HepG2 (cell line): Measurements from ENCODE around the gene SF3A2. TPM values are rescaled to one million over a fixed set of nuclear protein-coding genes. Genes with fewer than 3 reads are reported as not detected.

Experiments
- AHR ChIP-seq: IDR thresholded peaks from 2 replicates; pipeline ENCODE4 v1.6.1; 2018; ENCODE audit warnings: missing genetic modification reagents, missing compliant biosample characterization
- ATF5 ChIP-seq: sonication (generic); formaldehyde crosslinking; IDR thresholded peaks from 2 replicates; pipeline ENCODE4 v1.4.0; 2020; ENCODE audit warnings: mild to moderate bottlenecking, low read depth, missing genetic modification reagents
- ATM ChIP-seq: fragments of 450-650 bp; IDR thresholded peaks from 2 replicates; pipeline ENCODE4 v1.7.1; 2017; ENCODE audit warnings: mild to moderate bottlenecking, borderline replicate concordance
- FOXA1 ChIP-seq, 2 experiments: fragments of 450-650 bp in 1 of 2; sonication (generic) in 1 of 2; formaldehyde crosslinking in 1 of 2; IDR thresholded peaks; 2 replicates each; pipeline versions ENCODE4 v1.4.0 to v1.6.1; 2016 to 2020; ENCODE audit warnings: missing genetic modification reagents in 1 of 2
- KDM3A ChIP-seq: IDR thresholded peaks from 2 replicates; pipeline ENCODE4 v1.6.1; 2018; ENCODE audit warnings: low read depth, missing compliant biosample characterization
- NBN ChIP-seq: fragments of 450-650 bp; conservative IDR thresholded peaks from 2 replicates; pipeline ENCODE4 v1.6.1; 2017
- NFIB ChIP-seq: sonication (generic); formaldehyde crosslinking; IDR thresholded peaks from 2 replicates; pipeline ENCODE4 v1.9.0; 2021; ENCODE audit warnings: missing genetic modification reagents, mild to moderate bottlenecking, borderline replicate concordance
- SNAPC2 ChIP-seq: sonication (generic); formaldehyde crosslinking; IDR thresholded peaks from 2 replicates; pipeline ENCODE4 v1.8.1; 2022; ENCODE audit warnings: mild to moderate bottlenecking, missing genetic modification reagents
- TFE3 ChIP-seq: IDR thresholded peaks from 2 replicates; pipeline ENCODE4 v1.6.1; 2016
- ZC3H13 ChIP-seq: sonication (generic); formaldehyde crosslinking; IDR thresholded peaks from 2 replicates; pipeline ENCODE4 v1.8.1; 2023; ENCODE audit warnings: mild to moderate bottlenecking, missing genetic modification reagents, moderate library complexity
- ZFP1 ChIP-seq: IDR thresholded peaks from 2 replicates; pipeline ENCODE4 v1.6.1; 2016
- ZNF367 ChIP-seq: sonication (generic); formaldehyde crosslinking; IDR thresholded peaks from 2 replicates; pipeline ENCODE4 v1.4.0; 2020; ENCODE audit warnings: missing genetic modification reagents, borderline replicate concordance
- ZNF383 ChIP-seq: sonication (generic); formaldehyde crosslinking; IDR thresholded peaks from 2 replicates; pipeline ENCODE4 v1.4.0; 2020; ENCODE audit warnings: missing genetic modification reagents, mild to moderate bottlenecking, borderline replicate concordance
- ZNF512B ChIP-seq: sonication (generic); formaldehyde crosslinking; IDR thresholded peaks from 2 replicates; pipeline ENCODE4 v1.5.1; 2020; ENCODE audit warnings: missing genetic modification reagents, mild to moderate bottlenecking, borderline replicate concordance
- ZNF773 ChIP-seq: sonication (generic); formaldehyde crosslinking; IDR thresholded peaks from 2 replicates; pipeline ENCODE4 v1.4.0; 2020; ENCODE audit warnings: missing genetic modification reagents, borderline replicate concordance
- polyA plus RNA-seq, 8 experiments: library from polyadenylated mRNA; depleted of rRNA in 3 of 8; stranded (reverse) in 7 of 8; unstranded in 1 of 8; fragments of >200 nt; fragmentation: Illumina TruSeq in 4 of 8; extraction: Trizol in 4 of 8; gene quantifications; 2 replicates each; pipeline versions ENCODE4 v1.2.1 to v1.2.3, GENCODE V29; 2011 to 2016; ENCODE audit warnings: low read depth in 4 of 8, missing spikeins in 1 of 8, mixed read lengths in 1 of 8; ENCODE audit not compliant: insufficient read depth in 1 of 8
- total RNA-seq, 5 experiments: library from RNA; depleted of rRNA; stranded (reverse); fragments of >200 nt; fragmentation: Illumina TruSeq; extraction: Trizol; gene quantifications; 2 replicates each; pipeline ENCODE4 v1.2.3, GENCODE V29; 2016; ENCODE audit warnings: low read depth in 1 of 5
- TF ChIP-seq, protein P1 (sequence below): sonication (generic); formaldehyde crosslinking; IDR thresholded peaks from 2 replicates; pipeline ENCODE4 v1.5.0; 2020; ENCODE audit warnings: mild to moderate bottlenecking, missing genetic modification reagents, borderline replicate concordance

SF3A2 gene
- total and polyA plus RNA-seq, 2 of the 13 experiments (the other 11 are each of a cell fraction or from before 2014, with no cell fraction given) = 8.6 to 8.8 TPM

DNA sequence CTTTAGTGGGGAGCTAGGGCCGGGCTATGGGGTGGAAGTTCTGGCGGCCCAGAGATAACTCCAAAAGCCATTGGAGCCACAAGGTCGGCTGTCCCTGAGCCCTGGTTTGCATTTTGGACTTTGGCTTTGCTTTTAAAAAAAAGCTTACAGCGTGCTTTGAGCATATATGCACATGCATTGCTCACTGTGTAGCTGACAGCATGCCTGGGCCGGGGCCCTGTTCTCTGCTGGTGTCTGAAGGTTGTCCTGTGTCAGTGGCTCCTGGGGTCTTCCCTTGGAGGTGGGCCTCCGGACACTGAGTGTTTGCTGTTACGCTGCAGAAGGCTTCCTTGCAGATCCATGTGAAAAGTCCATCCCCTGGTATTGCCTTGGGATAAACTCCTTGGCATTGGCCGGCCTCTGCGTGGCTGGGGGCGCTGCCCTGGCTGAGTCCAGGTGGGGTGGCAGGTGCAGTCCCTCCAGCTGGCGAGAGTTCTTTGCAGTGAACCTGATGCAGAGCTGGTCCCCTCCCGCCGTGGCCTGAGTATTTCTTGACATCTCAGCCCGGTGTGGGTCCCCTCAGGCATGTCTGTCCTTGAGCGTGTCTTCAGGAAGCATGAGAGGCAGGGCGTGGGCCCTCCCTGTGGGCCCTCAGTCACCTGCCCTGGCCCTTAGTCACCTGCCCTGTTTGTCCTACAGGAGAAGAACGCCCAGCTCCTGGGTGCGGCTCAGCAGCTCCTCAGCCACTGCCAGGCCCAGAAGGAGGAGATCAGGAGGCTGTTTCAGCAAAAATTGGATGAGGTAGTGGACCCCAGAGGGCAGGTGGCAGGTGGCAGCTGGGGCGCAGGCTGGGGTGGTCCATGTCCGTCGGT lies 23.5 kb upstream of the SF3A2 start (continued):
- TF ChIP-seq ATF5 = peak; percentile 93; the same call in 1 of the 2 replicates
- TF ChIP-seq, protein P1, sequence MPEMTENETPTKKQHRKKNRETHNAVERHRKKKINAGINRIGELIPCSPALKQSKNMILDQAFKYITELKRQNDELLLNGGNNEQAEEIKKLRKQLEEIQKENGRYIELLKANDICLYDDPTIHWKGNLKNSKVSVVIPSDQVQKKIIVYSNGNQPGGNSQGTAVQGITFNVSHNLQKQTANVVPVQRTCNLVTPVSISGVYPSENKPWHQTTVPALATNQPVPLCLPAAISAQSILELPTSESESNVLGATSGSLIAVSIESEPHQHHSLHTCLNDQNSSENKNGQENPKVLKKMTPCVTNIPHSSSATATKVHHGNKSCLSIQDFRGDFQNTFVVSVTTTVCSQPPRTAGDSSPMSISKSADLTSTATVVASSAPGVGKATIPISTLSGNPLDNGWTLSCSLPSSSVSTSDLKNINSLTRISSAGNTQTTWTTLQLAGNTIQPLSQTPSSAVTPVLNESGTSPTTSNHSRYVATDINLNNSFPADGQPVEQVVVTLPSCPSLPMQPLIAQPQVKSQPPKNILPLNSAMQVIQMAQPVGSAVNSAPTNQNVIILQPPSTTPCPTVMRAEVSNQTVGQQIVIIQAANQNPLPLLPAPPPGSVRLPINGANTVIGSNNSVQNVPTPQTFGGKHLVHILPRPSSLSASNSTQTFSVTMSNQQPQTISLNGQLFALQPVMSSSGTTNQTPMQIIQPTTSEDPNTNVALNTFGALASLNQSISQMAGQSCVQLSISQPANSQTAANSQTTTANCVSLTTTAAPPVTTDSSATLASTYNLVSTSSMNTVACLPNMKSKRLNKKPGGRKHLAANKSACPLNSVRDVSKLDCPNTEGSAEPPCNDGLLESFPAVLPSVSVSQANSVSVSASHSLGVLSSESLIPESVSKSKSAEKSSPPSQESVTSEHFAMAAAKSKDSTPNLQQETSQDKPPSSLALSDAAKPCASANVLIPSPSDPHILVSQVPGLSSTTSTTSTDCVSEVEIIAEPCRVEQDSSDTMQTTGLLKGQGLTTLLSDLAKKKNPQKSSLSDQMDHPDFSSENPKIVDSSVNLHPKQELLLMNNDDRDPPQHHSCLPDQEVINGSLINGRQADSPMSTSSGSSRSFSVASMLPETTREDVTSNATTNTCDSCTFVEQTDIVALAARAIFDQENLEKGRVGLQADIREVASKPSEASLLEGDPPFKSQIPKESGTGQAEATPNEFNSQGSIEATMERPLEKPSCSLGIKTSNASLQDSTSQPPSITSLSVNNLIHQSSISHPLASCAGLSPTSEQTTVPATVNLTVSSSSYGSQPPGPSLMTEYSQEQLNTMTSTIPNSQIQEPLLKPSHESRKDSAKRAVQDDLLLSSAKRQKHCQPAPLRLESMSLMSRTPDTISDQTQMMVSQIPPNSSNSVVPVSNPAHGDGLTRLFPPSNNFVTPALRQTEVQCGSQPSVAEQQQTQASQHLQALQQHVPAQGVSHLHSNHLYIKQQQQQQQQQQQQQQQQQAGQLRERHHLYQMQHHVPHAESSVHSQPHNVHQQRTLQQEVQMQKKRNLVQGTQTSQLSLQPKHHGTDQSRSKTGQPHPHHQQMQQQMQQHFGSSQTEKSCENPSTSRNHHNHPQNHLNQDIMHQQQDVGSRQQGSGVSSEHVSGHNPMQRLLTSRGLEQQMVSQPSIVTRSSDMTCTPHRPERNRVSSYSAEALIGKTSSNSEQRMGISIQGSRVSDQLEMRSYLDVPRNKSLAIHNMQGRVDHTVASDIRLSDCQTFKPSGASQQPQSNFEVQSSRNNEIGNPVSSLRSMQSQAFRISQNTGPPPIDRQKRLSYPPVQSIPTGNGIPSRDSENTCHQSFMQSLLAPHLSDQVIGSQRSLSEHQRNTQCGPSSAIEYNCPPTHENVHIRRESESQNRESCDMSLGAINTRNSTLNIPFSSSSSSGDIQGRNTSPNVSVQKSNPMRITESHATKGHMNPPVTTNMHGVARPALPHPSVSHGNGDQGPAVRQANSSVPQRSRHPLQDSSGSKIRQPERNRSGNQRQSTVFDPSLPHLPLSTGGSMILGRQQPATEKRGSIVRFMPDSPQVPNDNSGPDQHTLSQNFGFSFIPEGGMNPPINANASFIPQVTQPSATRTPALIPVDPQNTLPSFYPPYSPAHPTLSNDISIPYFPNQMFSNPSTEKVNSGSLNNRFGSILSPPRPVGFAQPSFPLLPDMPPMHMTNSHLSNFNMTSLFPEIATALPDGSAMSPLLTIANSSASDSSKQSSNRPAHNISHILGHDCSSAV (CRISPR knock-in tag) = no peak
- TF ChIP-seq NFIB (CRISPR knock-in tag) = no peak
- TF ChIP-seq FOXA1 (IDR thresholded peaks at IDR 0.05) = no peak
- TF ChIP-seq FOXA1 (CRISPR knock-in tag; IDR thresholded peaks at IDR 0.05) = peak; percentile 32; the same call in 1 of the 2 replicates
- TF ChIP-seq ZNF773 (CRISPR knock-in tag) = peak; percentile 97
- no peak for TF ChIP-seq AHR (CRISPR knock-in tag)
- TF ChIP-seq ZNF512B (CRISPR knock-in tag) = no peak
- TF ChIP-seq ZNF383 (CRISPR knock-in tag) = no peak
- TF ChIP-seq ZFP1 = no peak
- no peak for TF ChIP-seq ZC3H13 (CRISPR knock-in tag)
- TF ChIP-seq TFE3 (CRISPR knock-in tag) = peak; percentile 85
- peak; percentile 89 for TF ChIP-seq ZNF367 (CRISPR knock-in tag)
- peak; percentile 79; the same call in 1 of the 2 replicates for TF ChIP-seq SNAPC2 (CRISPR knock-in tag)
- TF ChIP-seq ATM = no peak
- TF ChIP-seq NBN = no peak
- TF ChIP-seq KDM3A (CRISPR knock-in tag) = no peak
